ENCODE results near the gene ARID4B. TPM values are rescaled to one million over a fixed set of nuclear protein-coding genes. Genes with fewer than 3 reads are reported as not detected.

ARID4B gene
- total RNA-seq, 1 experiment from 2014 or later, result 16.8 TPM

DNA sequence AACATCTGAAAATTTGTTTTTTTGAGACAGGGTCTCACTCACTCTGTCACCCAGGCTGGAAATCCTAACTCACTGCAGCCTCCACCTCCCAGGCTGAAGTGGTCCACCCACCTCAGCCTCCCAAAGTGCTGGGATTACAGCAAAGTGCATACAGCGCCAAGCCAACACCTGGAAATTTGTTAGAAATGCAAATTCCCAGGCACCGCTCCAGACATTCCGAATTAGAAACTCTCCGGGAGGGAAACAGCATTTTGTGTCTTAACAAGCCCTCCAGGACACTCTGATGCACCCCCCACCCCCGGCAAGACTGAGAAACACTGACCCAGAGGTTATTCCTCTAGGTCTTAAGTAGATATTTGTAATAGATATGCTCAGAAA lies 49.1 kb downstream of the ARID4B start:
- Histone ChIP-seq H3F3A (ENCODE audit: low read length, unreplicated experiment) (no peaks in the 10 kb centered on the region), H2AFZ (ENCODE audit: low read length) (no peak overlapping the region), H3K36me3 (ENCODE audit: low read depth, low read length) (no peaks in the 10 kb centered on the region), H3K9me2 (replicated peaks; ENCODE audit: low read length) (no peaks in the 10 kb centered on the region), H3K4me3 (ENCODE audit: low read length) (no peak overlapping the region), H3K9ac (ENCODE audit: low read length) (no peak overlapping the region), H4K20me1 (ENCODE audit: low read length) (no peaks in the 10 kb centered on the region; the same call in 1 of the 2 replicates), H3K4me1 (ENCODE audit: insufficient read depth, low read length) (no peaks in the 10 kb centered on the region), H3K79me2 (ENCODE audit: low read length) (peaks cover 85% of the 10 kb centered on the region), H3K27ac (ENCODE audit: low read length) (no peak overlapping the region), H3K4me2 (ENCODE audit: low read length) (no peak overlapping the region), H3K9me3 (ENCODE audit: low read length) (no peaks in the 10 kb centered on the region), H3K27me3 (ENCODE audit: low read length) (no peaks in the 10 kb centered on the region)
- TF ChIP-seq EZH2 (IDR thresholded peaks at IDR 0.05; ENCODE audit: low read length, unreplicated experiment) (no peak), EZH2phosphoT487 (IDR thresholded peaks at IDR 0.05; ENCODE audit: borderline replicate concordance, low read length) (no peak)
- TF ChIP-seq, protein P1, sequence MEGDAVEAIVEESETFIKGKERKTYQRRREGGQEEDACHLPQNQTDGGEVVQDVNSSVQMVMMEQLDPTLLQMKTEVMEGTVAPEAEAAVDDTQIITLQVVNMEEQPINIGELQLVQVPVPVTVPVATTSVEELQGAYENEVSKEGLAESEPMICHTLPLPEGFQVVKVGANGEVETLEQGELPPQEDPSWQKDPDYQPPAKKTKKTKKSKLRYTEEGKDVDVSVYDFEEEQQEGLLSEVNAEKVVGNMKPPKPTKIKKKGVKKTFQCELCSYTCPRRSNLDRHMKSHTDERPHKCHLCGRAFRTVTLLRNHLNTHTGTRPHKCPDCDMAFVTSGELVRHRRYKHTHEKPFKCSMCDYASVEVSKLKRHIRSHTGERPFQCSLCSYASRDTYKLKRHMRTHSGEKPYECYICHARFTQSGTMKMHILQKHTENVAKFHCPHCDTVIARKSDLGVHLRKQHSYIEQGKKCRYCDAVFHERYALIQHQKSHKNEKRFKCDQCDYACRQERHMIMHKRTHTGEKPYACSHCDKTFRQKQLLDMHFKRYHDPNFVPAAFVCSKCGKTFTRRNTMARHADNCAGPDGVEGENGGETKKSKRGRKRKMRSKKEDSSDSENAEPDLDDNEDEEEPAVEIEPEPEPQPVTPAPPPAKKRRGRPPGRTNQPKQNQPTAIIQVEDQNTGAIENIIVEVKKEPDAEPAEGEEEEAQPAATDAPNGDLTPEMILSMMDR (conservative IDR thresholded peaks at IDR 0.05; ENCODE audit: low read depth, low read length), result no peak
- no TSS peak for BruUV-seq (replicated peaks)
- ChIA-PET CTCF (no interaction called here), POLR2A (ENCODE audit: unreplicated experiment) (no interaction called here)
- DNase-seq, result no peak
- no peak for ATAC-seq
- intact Hi-C loops (cut with micrococcal nuclease), result no loop called here

DNA sequence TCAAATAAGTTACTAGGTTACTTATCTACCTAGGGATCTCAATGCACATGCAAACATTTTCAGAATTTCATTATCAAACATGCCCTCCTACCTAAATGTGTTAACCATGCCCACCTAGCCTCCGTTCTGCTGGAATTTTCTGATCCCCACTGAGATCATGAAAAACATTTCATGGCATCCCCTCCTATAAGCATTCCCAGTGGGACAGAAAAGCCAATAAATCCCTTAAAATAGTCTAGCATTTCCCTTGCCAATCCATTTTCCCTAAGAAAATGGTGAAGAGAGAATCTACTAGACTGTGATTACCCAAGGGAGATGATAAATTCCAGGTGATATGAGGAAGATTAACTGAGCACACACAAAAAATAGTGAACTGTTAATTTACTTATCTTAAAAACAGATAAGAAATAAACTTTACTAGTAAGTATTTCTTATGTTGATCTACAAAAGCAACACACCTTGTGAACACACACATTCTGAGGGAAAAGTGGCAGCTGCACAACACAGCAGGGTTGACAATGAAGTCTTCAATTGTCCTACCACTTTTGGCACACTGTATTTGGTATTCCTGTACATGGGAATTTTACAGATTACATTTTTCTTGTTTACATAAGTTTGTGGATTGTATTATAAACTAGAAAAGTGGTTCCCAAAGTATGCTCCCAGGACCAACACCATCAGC lies 49.6 kb downstream of the ARID4B start:
- BruUV-seq (replicated peaks), result no TSS peak
- H2AFZ ChIP-seq (ENCODE audit: low read length), result no peak overlapping the region
- H3K4me2 ChIP-seq (ENCODE audit: low read length), result no peak overlapping the region
- H3K9me2 ChIP-seq (replicated peaks; ENCODE audit: low read length), result no peaks in the 10 kb centered on the region
- TF ChIP-seq, protein P1 (conservative IDR thresholded peaks at IDR 0.05; ENCODE audit: low read depth, low read length), result no peak
- TF ChIP-seq EZH2phosphoT487 (IDR thresholded peaks at IDR 0.05; ENCODE audit: borderline replicate concordance, low read length) (no peak), EZH2 (IDR thresholded peaks at IDR 0.05; ENCODE audit: low read length, unreplicated experiment) (no peak)
- ATAC-seq, result no peak
- H3K4me1 ChIP-seq (ENCODE audit: insufficient read depth, low read length), result no peaks in the 10 kb centered on the region
- no peaks in the 10 kb centered on the region for H3F3A ChIP-seq (ENCODE audit: low read length, unreplicated experiment)
- CTCF ChIA-PET, result no interaction called here
- H4K20me1 ChIP-seq (ENCODE audit: low read length), result no peaks in the 10 kb centered on the region; the same call in 1 of the 2 replicates
- no peaks in the 10 kb centered on the region for H3K36me3 ChIP-seq (ENCODE audit: low read depth, low read length)
- no peak overlapping the region for H3K27ac ChIP-seq (ENCODE audit: low read length)
- POLR2A ChIA-PET (ENCODE audit: unreplicated experiment), result no interaction called here
- H3K4me3 ChIP-seq (ENCODE audit: low read length), result no peak overlapping the region
- DNase-seq, result no peak
- intact Hi-C loops (cut with micrococcal nuclease), result no loop called here
- H3K79me2 ChIP-seq (ENCODE audit: low read length), result peaks cover 87% of the 10 kb centered on the region
- no peak overlapping the region for H3K9ac ChIP-seq (ENCODE audit: low read length)
- H3K9me3 ChIP-seq (ENCODE audit: low read length), result no peaks in the 10 kb centered on the region
- no peaks in the 10 kb centered on the region for H3K27me3 ChIP-seq (ENCODE audit: low read length)

DNA sequence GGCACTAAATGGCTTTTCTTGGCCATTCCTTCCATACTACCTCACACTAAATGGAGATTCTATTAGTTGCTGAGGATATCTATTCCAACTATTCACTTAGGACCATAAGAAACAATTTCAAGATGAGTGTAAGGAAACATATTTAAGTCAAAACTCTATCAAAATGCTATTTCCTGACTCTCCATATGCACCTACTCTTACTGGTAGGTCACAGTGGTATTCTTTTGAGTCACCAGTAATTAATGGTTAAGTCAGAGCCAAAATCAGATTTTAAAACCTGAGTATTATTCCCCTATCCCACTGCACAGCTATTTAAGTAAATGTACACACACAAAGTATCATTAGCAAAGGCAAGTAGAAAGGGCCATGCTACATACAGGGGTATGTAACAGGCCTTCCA lies 50.3 kb downstream of the ARID4B start:
- ATAC-seq (no peak), DNase-seq (no peak)
- ChIA-PET CTCF (no interaction called here), POLR2A (ENCODE audit: unreplicated experiment) (no interaction called here)
- intact Hi-C loops (cut with micrococcal nuclease), result no loop called here
- Histone ChIP-seq H3K4me3 (ENCODE audit: low read length) (no peak overlapping the region), H3K9me3 (ENCODE audit: low read length) (no peaks in the 10 kb centered on the region), H3K79me2 (ENCODE audit: low read length) (peaks cover 88% of the 10 kb centered on the region), H3K9me2 (replicated peaks; ENCODE audit: low read length) (no peaks in the 10 kb centered on the region), H3K4me2 (ENCODE audit: low read length) (no peak overlapping the region), H3K27ac (ENCODE audit: low read length) (no peak overlapping the region), H4K20me1 (ENCODE audit: low read length) (no peaks in the 10 kb centered on the region; the same call in 1 of the 2 replicates), H3K4me1 (ENCODE audit: insufficient read depth, low read length) (no peaks in the 10 kb centered on the region), H3K36me3 (ENCODE audit: low read depth, low read length) (no peaks in the 10 kb centered on the region), H3F3A (ENCODE audit: low read length, unreplicated experiment) (no peaks in the 10 kb centered on the region), H3K9ac (ENCODE audit: low read length) (no peak overlapping the region), H2AFZ (ENCODE audit: low read length) (no peak overlapping the region), H3K27me3 (ENCODE audit: low read length) (no peaks in the 10 kb centered on the region)
- TF ChIP-seq EZH2phosphoT487 (IDR thresholded peaks at IDR 0.05; ENCODE audit: borderline replicate concordance, low read length), result no peak
- BruUV-seq (replicated peaks), result no TSS peak
